Lung (tissue), 12 donors: ENCODE measurements around the gene CDK8. TPM values are rescaled to one million over a fixed set of nuclear protein-coding genes. Genes with fewer than 3 reads are reported as not detected.

Source experiments
- ATAC-seq: fragments of 200-7000 bp; cut with Tn5 transposase; one replicate; pipeline ENCODE4 v1.9.1; 2020; ENCODE audit warnings: moderate number of reproducible peaks; ENCODE audit not compliant: insufficient read depth, low FRiP score
- DNase-seq, 3 donors: peaks; one replicate each; pipeline ENCODE4 v3.0.0-alpha.2; 2013 to 2017
- H3K27ac ChIP-seq, 2 donors: one replicate each; pipeline ENCODE4 v1.5.1; 2013; ENCODE audit warnings: mild to moderate bottlenecking in 2 of 2, moderate library complexity in 2 of 2, control low read depth in 1 of 2, inconsistent platforms in 1 of 2, low read depth in 1 of 2, low read length in 1 of 2
- H3K27me3 ChIP-seq, 3 donors: one replicate each; pipeline ENCODE4 v1.5.1; 2013; ENCODE audit warnings: low read length in 2 of 3; ENCODE audit not compliant: control insufficient read depth in 3 of 3, insufficient read depth in 3 of 3
- H3K36me3 ChIP-seq, 4 donors: one replicate each; pipeline ENCODE4 v1.5.1; 2013; ENCODE audit warnings: low read length in 4 of 4, mild to moderate bottlenecking in 1 of 4, moderate library complexity in 1 of 4; ENCODE audit not compliant: control insufficient read depth in 4 of 4, insufficient read depth in 4 of 4
- H3K4me1 ChIP-seq, 5 donors: one replicate each; pipeline ENCODE4 v1.5.1; 2013; ENCODE audit warnings: low read length in 5 of 5, mild to moderate bottlenecking in 2 of 5, moderate library complexity in 1 of 5; ENCODE audit not compliant: control insufficient read depth in 5 of 5, insufficient read depth in 5 of 5
- H3K4me3 ChIP-seq: one replicate; pipeline ENCODE4 v1.5.1; 2013; ENCODE audit warnings: mild to moderate bottlenecking, control low read depth, moderate library complexity
- H3K9ac ChIP-seq, 2 donors: one replicate each; pipeline ENCODE4 v1.5.1; 2013; ENCODE audit warnings: low read length in 2 of 2, control low read depth in 1 of 2; ENCODE audit not compliant: insufficient read depth in 1 of 2
- H3K9me3 ChIP-seq, 4 donors: one replicate each; pipeline ENCODE4 v1.5.1; 2013; ENCODE audit warnings: low read length in 3 of 4, mild to moderate bottlenecking in 1 of 4, moderate library complexity in 1 of 4; ENCODE audit not compliant: control insufficient read depth in 4 of 4, insufficient read depth in 3 of 4
- WGBS, 2 donors: extraction: QIAGEN DNeasy Blood & Tissue Kit; methylation state at CpG; one replicate each; pipeline ENCODE4 v1.1.7; 2013; 5-methylcytosine and 5-hydroxymethylcytosine counted together
- polyA plus RNA-seq, 2 donors: library from polyadenylated mRNA; stranded (reverse); fragments of 200-250 nt; gene quantifications; one replicate each; pipeline ENCODE4 v1.2.1, GENCODE V29; 2013
- total RNA-seq, 2 donors: library from RNA; depleted of rRNA in 1 of 2; stranded (reverse); fragments of >200 nt in 1 of 2; gene quantifications; one replicate each; pipeline ENCODE4 v1.2.1, GENCODE V29; 2014 to 2021
- TF ChIP-seq, protein P1 (sequence below): IDR thresholded peaks from 2 replicates; pipeline ENCODE4 v1.5.1; 2012; ENCODE audit warnings: mild to moderate bottlenecking; ENCODE audit errors: control extremely low read depth, extremely low read depth
- donor health status: control.
- donor health status: control.
- donor health status: Bipolar disorder and iron deficiency.
- donor health status: healthy.
- donor health status: DM: yes; HTN: yes; CAD: no.

CDK8 gene
- total and polyA plus RNA-seq, 4 donors = 7.1 to 12.7 (median 9.6) TPM

DNA sequence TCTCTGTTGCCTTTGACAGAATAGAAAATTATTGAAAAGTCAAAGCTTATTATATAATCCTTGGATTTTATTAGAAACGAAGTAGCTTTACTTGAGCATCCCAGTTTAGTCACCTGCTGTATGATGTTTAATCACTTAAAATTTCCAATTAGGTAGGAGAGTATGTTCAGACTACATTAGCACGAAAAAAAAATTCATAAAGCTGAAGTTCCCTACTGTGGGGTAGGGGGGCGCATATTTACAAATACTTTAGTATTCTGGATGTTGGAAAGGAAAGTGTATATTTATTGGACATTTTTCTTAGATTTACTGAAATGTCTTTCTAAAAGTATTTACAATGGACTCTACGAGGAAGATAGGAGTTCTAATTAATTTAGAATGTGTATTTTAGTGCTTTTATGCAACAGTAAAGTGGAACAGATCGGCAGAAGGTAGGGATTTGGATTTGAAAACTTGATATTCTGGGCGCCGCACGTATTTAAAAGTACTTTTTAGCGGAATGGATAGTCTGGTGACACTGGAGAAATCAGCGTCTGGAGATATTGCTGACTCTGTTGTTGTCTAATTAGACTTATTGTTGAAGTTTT, 1.9 kb downstream of the CDK8 start:
- H3K9ac ChIP-seq = peak overlapping the region in 1 of 2 donors; percentile 29

DNA sequence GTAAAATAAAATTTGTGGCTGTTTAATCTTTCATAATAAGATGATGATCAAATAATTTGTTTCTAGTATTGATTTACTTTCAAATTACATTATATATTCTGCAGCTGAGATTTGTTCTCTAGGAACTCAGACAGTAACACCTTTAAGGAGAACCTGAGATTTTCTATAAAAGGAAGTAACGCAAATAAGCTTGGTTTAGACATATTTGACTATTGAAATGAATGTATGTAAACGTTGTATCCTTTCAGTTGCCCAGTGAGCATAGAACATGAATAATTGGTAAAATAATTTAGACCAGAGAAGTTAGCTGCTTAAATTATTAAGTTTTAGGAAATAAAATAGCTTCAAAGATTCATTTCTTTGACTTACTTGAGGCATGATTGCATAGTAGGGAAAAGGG, 3.1 kb downstream of the CDK8 start:
- 63 to 68% methylated on average over 2 of the region's 2 CpGs for WGBS, 2 donors

More for the DNA sequence above, 1.9 kb downstream of the CDK8 start:
- Histone ChIP-seq H3K4me1 (peaks cover 0 to 17% (median 5%) of the 10 kb centered on the region in 5 donors), H3K36me3 (no peaks in the 10 kb centered on the region), H3K27me3 (no peaks in the 10 kb centered on the region), H3K4me3 (no peak overlapping the region), H3K27ac (no peak overlapping the region), H3K9me3 (no peaks in the 10 kb centered on the region)
- DNase-seq (peak in 2 of 3 donors; percentile 34 to 55), ATAC-seq (no peak)
- TF ChIP-seq, protein P1, sequence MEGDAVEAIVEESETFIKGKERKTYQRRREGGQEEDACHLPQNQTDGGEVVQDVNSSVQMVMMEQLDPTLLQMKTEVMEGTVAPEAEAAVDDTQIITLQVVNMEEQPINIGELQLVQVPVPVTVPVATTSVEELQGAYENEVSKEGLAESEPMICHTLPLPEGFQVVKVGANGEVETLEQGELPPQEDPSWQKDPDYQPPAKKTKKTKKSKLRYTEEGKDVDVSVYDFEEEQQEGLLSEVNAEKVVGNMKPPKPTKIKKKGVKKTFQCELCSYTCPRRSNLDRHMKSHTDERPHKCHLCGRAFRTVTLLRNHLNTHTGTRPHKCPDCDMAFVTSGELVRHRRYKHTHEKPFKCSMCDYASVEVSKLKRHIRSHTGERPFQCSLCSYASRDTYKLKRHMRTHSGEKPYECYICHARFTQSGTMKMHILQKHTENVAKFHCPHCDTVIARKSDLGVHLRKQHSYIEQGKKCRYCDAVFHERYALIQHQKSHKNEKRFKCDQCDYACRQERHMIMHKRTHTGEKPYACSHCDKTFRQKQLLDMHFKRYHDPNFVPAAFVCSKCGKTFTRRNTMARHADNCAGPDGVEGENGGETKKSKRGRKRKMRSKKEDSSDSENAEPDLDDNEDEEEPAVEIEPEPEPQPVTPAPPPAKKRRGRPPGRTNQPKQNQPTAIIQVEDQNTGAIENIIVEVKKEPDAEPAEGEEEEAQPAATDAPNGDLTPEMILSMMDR = no peak
- 58 to 61% methylated on average over 10 of the region's 10 CpGs for WGBS, 2 donors

DNA sequence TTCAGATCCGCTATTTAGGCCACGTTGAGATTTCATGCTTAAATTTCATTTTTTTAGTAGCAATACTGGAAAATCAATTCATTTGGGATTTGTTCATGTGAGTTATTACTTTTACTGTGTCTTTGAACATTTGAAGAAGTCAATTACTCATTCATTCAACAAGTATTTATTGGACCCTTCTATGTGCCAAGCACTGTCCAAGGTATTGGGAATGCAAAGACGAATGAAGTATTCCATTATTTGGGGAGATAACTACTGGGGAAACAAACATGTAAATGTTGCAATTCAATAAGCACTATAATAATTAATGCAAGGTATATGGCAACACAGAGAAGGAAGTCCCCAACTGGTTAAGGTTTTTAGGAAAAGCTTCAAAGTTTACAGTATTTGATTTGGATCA, 5.7 kb downstream of the CDK8 start:
- TF ChIP-seq, protein P1 = no peak
- no peaks in the 10 kb centered on the region for H3K9me3 ChIP-seq
- no peaks in the 10 kb centered on the region for H3K27me3 ChIP-seq
- no peak overlapping the region for H3K4me3 ChIP-seq
- H3K9ac ChIP-seq = no peak overlapping the region
- no peaks in the 10 kb centered on the region for H3K36me3 ChIP-seq
- H3K27ac ChIP-seq = no peak overlapping the region
- peaks cover 0 to 17% (median 5%) of the 10 kb centered on the region in 5 donors for H3K4me1 ChIP-seq
- ATAC-seq (no peak), DNase-seq (no peak)
- WGBS, 2 donors = 92 to 94% methylated on average over 3 of the region's 3 CpGs

More for the DNA sequence above, 3.1 kb downstream of the CDK8 start:
- DNase-seq (no peak), ATAC-seq (no peak)
- TF ChIP-seq, protein P1 = no peak
- H3K36me3 ChIP-seq = no peaks in the 10 kb centered on the region
- no peak overlapping the region for H3K27ac ChIP-seq
- H3K9ac ChIP-seq = no peak overlapping the region
- H3K4me3 ChIP-seq = no peak overlapping the region
- peaks cover 0 to 17% (median 5%) of the 10 kb centered on the region in 5 donors for H3K4me1 ChIP-seq
- no peaks in the 10 kb centered on the region for H3K9me3 ChIP-seq
- no peaks in the 10 kb centered on the region for H3K27me3 ChIP-seq

DNA sequence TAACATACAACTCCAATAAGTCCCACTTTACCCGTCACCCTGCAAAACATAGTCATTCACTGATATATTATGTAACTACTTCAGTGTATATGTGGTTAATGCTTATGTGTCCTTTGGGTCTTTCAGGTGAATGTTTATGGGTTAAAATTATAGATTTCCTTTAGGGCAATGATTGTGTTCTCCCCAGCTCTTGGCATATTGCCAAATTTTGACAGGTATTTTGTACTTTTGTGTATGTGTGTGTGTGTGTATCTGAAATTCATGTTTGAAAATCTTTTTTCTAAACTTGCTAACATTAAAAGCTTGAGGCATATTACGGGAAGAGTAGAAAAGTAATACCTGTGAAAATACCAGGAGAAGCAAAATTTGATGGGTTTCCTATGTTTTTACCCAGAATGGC, 8.2 kb downstream of the CDK8 start:
- H3K36me3 ChIP-seq = no peaks in the 10 kb centered on the region
- DNase-seq (no peak), ATAC-seq (no peak)
- H3K9ac ChIP-seq = no peak overlapping the region
- no peak overlapping the region for H3K4me3 ChIP-seq
- WGBS, 2 donors = 97 to 99% methylated on average over 2 of the region's 2 CpGs
- no peak overlapping the region for H3K27ac ChIP-seq
- H3K27me3 ChIP-seq = no peaks in the 10 kb centered on the region
- TF ChIP-seq, protein P1 = no peak
- no peaks in the 10 kb centered on the region for H3K9me3 ChIP-seq
- H3K4me1 ChIP-seq = peaks cover 0 to 18% (median 0%) of the 10 kb centered on the region in 5 donors
